Measurements from ENCODE around the gene FAM210A.

FAM210A gene

DNA sequence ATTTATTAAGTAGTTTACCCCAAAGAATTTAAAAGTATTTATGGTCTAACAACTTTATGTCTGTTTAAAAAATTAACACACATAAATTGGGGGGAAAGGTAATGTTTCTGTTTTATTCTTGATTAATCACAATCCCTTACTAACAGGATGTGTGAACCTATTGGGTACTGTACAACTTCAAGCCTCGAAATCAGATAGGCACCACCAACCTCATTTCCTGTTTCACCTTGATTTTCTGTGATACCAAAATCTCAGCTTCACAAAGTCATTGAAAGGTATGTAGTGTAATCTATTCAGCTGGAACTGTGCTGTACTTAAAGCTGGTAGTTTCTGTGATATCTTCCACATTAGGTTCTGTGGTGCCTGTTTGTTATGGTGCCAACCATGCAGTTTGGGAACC lies 4.1 kb upstream of the FAM210A start:
- Histone ChIP-seq H3K27ac (ENCODE audit: low read depth, low read length) (no peak overlapping the region), H3K9ac (ENCODE audit: low read length) (no peak overlapping the region), H3K4me1 (ENCODE audit: control insufficient read depth, insufficient read depth, low read length) (0 out of 2 replicates have a peak, but pooled peaks cover 7% of the 10 kb centered on the region), H3K4me3 (ENCODE audit: low read depth, low read length) (no peak overlapping the region), H3K27me3 (ENCODE audit: control insufficient read depth, insufficient read depth, low read length) (no peaks in the 10 kb centered on the region), H3K9me3 (ENCODE audit: control insufficient read depth, insufficient read depth, low read depth, low read length) (no peaks in the 10 kb centered on the region), H3K36me3 (ENCODE audit: control insufficient read depth, insufficient read depth, low read length) (peaks cover 35% of the 10 kb centered on the region)

GRCh38 chr18:13726972-13727331 lies 594 bp upstream of the FAM210A start:
- Histone ChIP-seq H3K27ac (ENCODE audit: low read depth, low read length) (peak overlapping the region; percentile 75), H3K9me3 (ENCODE audit: control insufficient read depth, insufficient read depth, low read depth, low read length) (no peaks in the 10 kb centered on the region), H3K4me3 (ENCODE audit: low read depth, low read length) (peak overlapping the region; percentile 98), H3K27me3 (ENCODE audit: control insufficient read depth, insufficient read depth, low read length) (no peaks in the 10 kb centered on the region), H3K4me1 (ENCODE audit: control insufficient read depth, insufficient read depth, low read length) (peaks cover 12% of the 10 kb centered on the region; the same call in 1 of the 2 replicates), H3K9ac (ENCODE audit: low read length) (peak overlapping the region; percentile 96), H3K36me3 (ENCODE audit: control insufficient read depth, insufficient read depth, low read length) (peaks cover 7% of the 10 kb centered on the region; the same call in 1 of the 2 replicates)

DNA sequence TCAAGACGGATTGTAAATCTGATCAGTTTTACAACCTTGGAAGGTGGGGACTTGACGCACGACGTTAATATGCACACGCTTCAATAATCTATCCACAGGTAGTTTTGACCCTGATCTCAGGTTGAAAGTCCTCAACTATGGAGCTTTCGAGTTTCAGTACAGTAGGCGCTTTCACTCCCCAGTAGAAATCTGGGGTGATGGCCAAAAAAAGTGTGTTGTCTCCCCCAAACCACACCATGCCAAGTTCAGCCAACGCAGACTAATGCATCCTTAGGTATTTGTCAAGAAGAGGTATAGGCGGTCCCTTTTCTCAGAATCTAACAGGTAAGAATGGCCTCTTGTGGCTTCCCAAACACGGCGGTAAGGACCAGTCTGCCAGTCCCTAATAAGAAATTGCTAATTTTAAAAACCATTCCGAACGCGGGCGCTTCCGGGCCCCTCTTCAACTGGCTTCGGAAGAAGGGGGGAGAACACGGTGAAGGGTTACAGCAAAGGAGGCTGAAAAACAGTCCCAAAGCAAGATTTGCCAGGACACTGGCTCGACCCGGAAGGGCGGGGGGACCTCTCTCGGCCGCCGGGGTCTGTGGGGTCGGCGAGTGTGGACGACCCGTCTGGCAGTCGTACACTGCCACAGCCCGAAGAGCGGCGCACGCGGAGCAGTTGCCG lies 659 bp downstream of the FAM210A start:
- Histone ChIP-seq H3K27me3 (ENCODE audit: control insufficient read depth, insufficient read depth, low read length) (no peaks in the 10 kb centered on the region), H3K4me3 (ENCODE audit: low read depth, low read length) (peak overlapping the region; percentile 98), H3K9me3 (ENCODE audit: control insufficient read depth, insufficient read depth, low read depth, low read length) (no peaks in the 10 kb centered on the region), H3K4me1 (ENCODE audit: control insufficient read depth, insufficient read depth, low read length) (peaks cover 12% of the 10 kb centered on the region; the same call in 1 of the 2 replicates), H3K27ac (ENCODE audit: low read depth, low read length) (peak overlapping the region; percentile 25; the same call in 1 of the 2 replicates), H3K9ac (ENCODE audit: low read length) (peak overlapping the region; percentile 96), H3K36me3 (ENCODE audit: control insufficient read depth, insufficient read depth, low read length) (peaks cover 7% of the 10 kb centered on the region)

GRCh38 chr18:13720847-13721246 lies 5.5 kb downstream of the FAM210A start:
- peaks cover 7% of the 10 kb centered on the region for H3K36me3 ChIP-seq (ENCODE audit: control insufficient read depth, insufficient read depth, low read length)
- peaks cover 5% of the 10 kb centered on the region; the same call in 1 of the 2 replicates for H3K4me1 ChIP-seq (ENCODE audit: control insufficient read depth, insufficient read depth, low read length)
- H3K9ac ChIP-seq (ENCODE audit: low read length): no peak overlapping the region
- no peak overlapping the region for H3K4me3 ChIP-seq (ENCODE audit: low read depth, low read length)
- H3K9me3 ChIP-seq (ENCODE audit: control insufficient read depth, insufficient read depth, low read depth, low read length): peaks cover 8% of the 10 kb centered on the region
- H3K27ac ChIP-seq (ENCODE audit: low read depth, low read length): no peak overlapping the region
- H3K27me3 ChIP-seq (ENCODE audit: control insufficient read depth, insufficient read depth, low read length): no peaks in the 10 kb centered on the region

- H3K36me3 ChIP-seq (ENCODE audit: control insufficient read depth, insufficient read depth, low read length): peaks cover 7% of the 10 kb centered on the region
- H3K4me1 ChIP-seq (ENCODE audit: control insufficient read depth, insufficient read depth, low read length): peaks cover 3% of the 10 kb centered on the region; the same call in 1 of the 2 replicates
- H3K9ac ChIP-seq (ENCODE audit: low read length): no peak overlapping the region
- no peaks in the 10 kb centered on the region for H3K27me3 ChIP-seq (ENCODE audit: control insufficient read depth, insufficient read depth, low read length)
- no peak overlapping the region for H3K4me3 ChIP-seq (ENCODE audit: low read depth, low read length)
- H3K27ac ChIP-seq (ENCODE audit: low read depth, low read length): no peak overlapping the region
- H3K9me3 ChIP-seq (ENCODE audit: control insufficient read depth, insufficient read depth, low read depth, low read length): peaks cover 8% of the 10 kb centered on the region
These were observed 6.2 kb downstream of the FAM210A start for GRCh38 chr18:13720123-13720522.

DNA sequence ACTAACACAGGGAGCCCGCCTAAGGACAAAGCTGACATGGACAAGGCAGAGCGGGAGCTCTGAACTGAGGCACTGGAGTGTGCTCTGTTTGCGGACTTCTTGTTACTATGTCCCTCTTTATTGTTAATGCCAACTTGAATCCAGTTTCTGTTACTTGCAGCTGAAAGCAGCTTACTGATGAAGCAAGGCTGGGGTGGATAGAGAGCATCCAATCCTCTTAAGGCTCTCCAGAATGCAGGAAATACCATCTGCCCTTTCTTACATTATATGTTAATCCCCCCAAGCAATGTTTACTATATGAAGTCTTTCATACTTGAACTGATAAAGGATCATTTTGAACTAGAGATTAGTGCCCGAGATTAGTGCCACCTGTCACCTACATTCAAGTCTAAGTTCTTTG lies 9.4 kb downstream of the FAM210A start:
- Histone ChIP-seq H3K9me3 (ENCODE audit: control insufficient read depth, insufficient read depth, low read depth, low read length) (peaks cover 8% of the 10 kb centered on the region), H3K4me3 (ENCODE audit: low read depth, low read length) (no peak overlapping the region), H3K36me3 (ENCODE audit: control insufficient read depth, insufficient read depth, low read length) (peaks cover 7% of the 10 kb centered on the region), H3K27ac (ENCODE audit: low read depth, low read length) (no peak overlapping the region), H3K4me1 (ENCODE audit: control insufficient read depth, insufficient read depth, low read length) (peaks cover 6% of the 10 kb centered on the region), H3K9ac (ENCODE audit: low read length) (no peak overlapping the region), H3K27me3 (ENCODE audit: control insufficient read depth, insufficient read depth, low read length) (no peaks in the 10 kb centered on the region)

GRCh38 chr18:13715330-13715729 lies 11.0 kb downstream of the FAM210A start:
- Histone ChIP-seq H3K4me3 (ENCODE audit: low read depth, low read length) (no peak overlapping the region), H3K27me3 (ENCODE audit: control insufficient read depth, insufficient read depth, low read length) (no peaks in the 10 kb centered on the region), H3K4me1 (ENCODE audit: control insufficient read depth, insufficient read depth, low read length) (peaks cover 6% of the 10 kb centered on the region), H3K36me3 (ENCODE audit: control insufficient read depth, insufficient read depth, low read length) (no peaks in the 10 kb centered on the region), H3K9me3 (ENCODE audit: control insufficient read depth, insufficient read depth, low read depth, low read length) (peaks cover 8% of the 10 kb centered on the region), H3K27ac (ENCODE audit: low read depth, low read length) (no peak overlapping the region), H3K9ac (ENCODE audit: low read length) (no peak overlapping the region)

GRCh38 chr18:13713455-13714055 lies 12.8 kb downstream of the FAM210A start:
- Histone ChIP-seq H3K9ac (ENCODE audit: low read length) (no peak overlapping the region), H3K27me3 (ENCODE audit: control insufficient read depth, insufficient read depth, low read length) (no peaks in the 10 kb centered on the region), H3K4me3 (ENCODE audit: low read depth, low read length) (no peak overlapping the region), H3K9me3 (ENCODE audit: control insufficient read depth, insufficient read depth, low read depth, low read length) (peaks cover 18% of the 10 kb centered on the region), H3K36me3 (ENCODE audit: control insufficient read depth, insufficient read depth, low read length) (no peaks in the 10 kb centered on the region), H3K27ac (ENCODE audit: low read depth, low read length) (no peak overlapping the region), H3K4me1 (ENCODE audit: control insufficient read depth, insufficient read depth, low read length) (peaks cover 6% of the 10 kb centered on the region)

DNA sequence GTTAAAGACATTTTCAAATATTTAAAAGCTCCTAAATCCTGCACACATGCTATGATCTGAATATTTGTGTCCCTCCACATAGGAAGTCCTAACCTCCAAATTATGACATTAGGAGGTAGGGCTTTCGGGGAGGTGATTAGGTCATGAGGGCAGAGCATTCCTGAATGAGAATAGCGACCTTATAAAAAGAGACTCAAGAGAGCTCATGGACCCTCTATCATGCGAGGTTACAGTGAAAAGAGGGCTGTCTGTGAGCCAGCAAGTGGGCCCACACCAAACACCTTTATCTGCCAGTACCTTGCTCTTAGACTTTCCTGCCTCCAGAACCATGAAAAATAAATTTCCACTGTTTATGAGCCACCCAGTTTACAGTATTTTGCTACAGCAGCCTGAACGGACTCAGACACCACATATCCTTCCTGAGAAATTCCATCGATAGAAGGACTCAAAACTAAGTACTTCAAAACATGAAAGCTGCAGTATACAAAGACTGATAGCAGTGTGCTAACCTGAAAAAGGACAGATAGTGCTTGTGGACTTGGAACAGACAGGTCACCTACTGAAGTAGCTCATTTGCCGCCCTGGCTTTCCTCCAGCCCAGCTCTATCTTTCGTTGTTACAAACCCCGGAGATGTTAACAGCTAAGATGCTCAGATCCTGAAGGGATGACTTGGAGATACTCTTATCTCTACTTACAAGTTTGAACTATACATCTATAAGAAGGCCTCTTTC lies 13.8 kb downstream of the FAM210A start:
- Histone ChIP-seq H3K9ac (ENCODE audit: low read length) (no peak overlapping the region), H3K4me1 (ENCODE audit: control insufficient read depth, insufficient read depth, low read length) (peaks cover 6% of the 10 kb centered on the region), H3K9me3 (ENCODE audit: control insufficient read depth, insufficient read depth, low read depth, low read length) (peaks cover 20% of the 10 kb centered on the region), H3K4me3 (ENCODE audit: low read depth, low read length) (no peak overlapping the region), H3K27ac (ENCODE audit: low read depth, low read length) (no peak overlapping the region), H3K36me3 (ENCODE audit: control insufficient read depth, insufficient read depth, low read length) (no peaks in the 10 kb centered on the region), H3K27me3 (ENCODE audit: control insufficient read depth, insufficient read depth, low read length) (no peaks in the 10 kb centered on the region)

DNA sequence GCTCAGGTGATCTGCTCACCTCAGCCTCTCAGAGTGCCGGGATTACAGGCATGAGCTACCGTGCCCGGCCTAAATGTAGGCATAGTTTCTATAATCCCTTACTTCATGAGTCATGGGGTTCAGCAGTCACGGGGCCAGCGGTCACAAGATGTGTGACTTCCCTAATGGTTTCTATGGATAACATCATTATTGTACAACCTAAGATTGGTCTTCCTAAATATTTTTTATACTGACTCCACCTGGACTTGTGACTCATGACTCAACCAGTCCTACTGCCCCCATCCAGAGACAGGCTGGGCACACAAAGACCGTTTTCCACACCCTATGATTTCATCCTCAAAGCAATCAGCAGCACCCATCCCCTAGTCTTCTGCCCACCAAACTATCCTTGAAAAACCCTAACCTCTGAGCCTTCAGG lies 15.9 kb downstream of the FAM210A start:
- no peaks in the 10 kb centered on the region for H3K27me3 ChIP-seq (ENCODE audit: control insufficient read depth, insufficient read depth, low read length)
- peaks cover 6% of the 10 kb centered on the region for H3K4me1 ChIP-seq (ENCODE audit: control insufficient read depth, insufficient read depth, low read length)
- H3K27ac ChIP-seq (ENCODE audit: low read depth, low read length): no peak overlapping the region
- no peak overlapping the region for H3K4me3 ChIP-seq (ENCODE audit: low read depth, low read length)
- peaks cover 40% of the 10 kb centered on the region for H3K9me3 ChIP-seq (ENCODE audit: control insufficient read depth, insufficient read depth, low read depth, low read length)
- H3K36me3 ChIP-seq (ENCODE audit: control insufficient read depth, insufficient read depth, low read length): no peaks in the 10 kb centered on the region
- no peak overlapping the region for H3K9ac ChIP-seq (ENCODE audit: low read length)

DNA sequence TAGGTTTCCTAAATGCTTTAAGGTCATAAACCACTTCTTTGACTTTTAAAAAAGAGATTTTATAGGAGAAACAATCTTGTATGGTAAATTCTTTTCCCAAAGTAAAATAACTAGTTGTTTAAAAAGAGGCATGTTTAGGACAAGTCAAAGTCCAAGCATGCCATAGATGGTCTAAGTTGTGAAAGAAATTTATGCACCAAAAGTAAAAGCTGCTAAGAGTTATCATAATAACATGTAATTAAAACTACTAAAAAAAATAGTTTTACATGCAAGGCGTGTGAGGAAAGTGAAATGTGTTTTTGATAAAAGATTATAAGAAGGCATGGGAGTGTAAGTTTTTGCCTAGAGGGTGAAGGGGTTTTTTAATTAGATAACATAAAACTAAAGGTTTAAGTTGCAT lies 22.5 kb downstream of the FAM210A start:
- peaks cover 9% of the 10 kb centered on the region; the same call in 1 of the 2 replicates for H3K36me3 ChIP-seq (ENCODE audit: control insufficient read depth, insufficient read depth, low read length)
- H3K9ac ChIP-seq (ENCODE audit: low read length): no peak overlapping the region
- H3K4me3 ChIP-seq (ENCODE audit: low read depth, low read length): no peak overlapping the region
- no peak overlapping the region for H3K27ac ChIP-seq (ENCODE audit: low read depth, low read length)
- H3K27me3 ChIP-seq (ENCODE audit: control insufficient read depth, insufficient read depth, low read length): no peaks in the 10 kb centered on the region
- H3K9me3 ChIP-seq (ENCODE audit: control insufficient read depth, insufficient read depth, low read depth, low read length): peaks cover 90% of the 10 kb centered on the region
- H3K4me1 ChIP-seq (ENCODE audit: control insufficient read depth, insufficient read depth, low read length): no peaks in the 10 kb centered on the region

All from HUES6 (cell line).